ENCODE results near the gene WT1.

WT1 gene

GRCh38 chr11:32430568-32431381, 4.6 kb downstream of the WT1 start:
- Histone ChIP-seq H3K4me3 (ENCODE audit: low read length) (no peak overlapping the region), H3K9ac (ENCODE audit: low read length) (no peak overlapping the region), H3K4me1 (ENCODE audit: control insufficient read depth, insufficient read depth, low read length) (no peaks in the 10 kb centered on the region), H3K9me3 (ENCODE audit: control insufficient read depth, low read length) (peaks cover 11% of the 10 kb centered on the region), H3K27me3 (replicated peaks; ENCODE audit: control insufficient read depth, insufficient read depth, low read length) (peaks cover 89% of the 10 kb centered on the region), H3K36me3 (ENCODE audit: control insufficient read depth, insufficient read depth, low read length, severe bottlenecking) (no peaks in the 10 kb centered on the region)
- no peak for DNase-seq (ENCODE audit: low read depth)

GRCh38 chr11:32429477-32429876, 5.9 kb downstream of the WT1 start:
- peaks cover 11% of the 10 kb centered on the region for H3K9me3 ChIP-seq (ENCODE audit: control insufficient read depth, low read length)
- no peak overlapping the region for H3K4me3 ChIP-seq (ENCODE audit: low read length)
- H3K4me1 ChIP-seq (ENCODE audit: control insufficient read depth, insufficient read depth, low read length) = no peaks in the 10 kb centered on the region
- H3K9ac ChIP-seq (ENCODE audit: low read length) = no peak overlapping the region
- no peak for DNase-seq (ENCODE audit: low read depth)
- peaks cover 96% of the 10 kb centered on the region for H3K27me3 ChIP-seq (replicated peaks; ENCODE audit: control insufficient read depth, insufficient read depth, low read length)
- H3K36me3 ChIP-seq (ENCODE audit: control insufficient read depth, insufficient read depth, low read length, severe bottlenecking) = no peaks in the 10 kb centered on the region

GRCh38 chr11:32428665-32429303, 6.6 kb downstream of the WT1 start:
- Histone ChIP-seq H3K9ac (ENCODE audit: low read length) (no peak overlapping the region), H3K36me3 (ENCODE audit: control insufficient read depth, insufficient read depth, low read length, severe bottlenecking) (no peaks in the 10 kb centered on the region), H3K9me3 (ENCODE audit: control insufficient read depth, low read length) (peaks cover 11% of the 10 kb centered on the region), H3K4me3 (ENCODE audit: low read length) (no peak overlapping the region), H3K27me3 (replicated peaks; ENCODE audit: control insufficient read depth, insufficient read depth, low read length) (peaks cover 94% of the 10 kb centered on the region), H3K4me1 (ENCODE audit: control insufficient read depth, insufficient read depth, low read length) (no peaks in the 10 kb centered on the region)
- DNase-seq (ENCODE audit: low read depth) = no peak

GRCh38 chr11:32427935-32428664, 7.2 kb downstream of the WT1 start:
- no peak for DNase-seq (ENCODE audit: low read depth)
- H3K36me3 ChIP-seq (ENCODE audit: control insufficient read depth, insufficient read depth, low read length, severe bottlenecking) = no peaks in the 10 kb centered on the region
- no peaks in the 10 kb centered on the region for H3K4me1 ChIP-seq (ENCODE audit: control insufficient read depth, insufficient read depth, low read length)
- H3K4me3 ChIP-seq (ENCODE audit: low read length) = no peak overlapping the region
- peaks cover 93% of the 10 kb centered on the region for H3K27me3 ChIP-seq (replicated peaks; ENCODE audit: control insufficient read depth, insufficient read depth, low read length)
- H3K9ac ChIP-seq (ENCODE audit: low read length) = no peak overlapping the region
- H3K9me3 ChIP-seq (ENCODE audit: control insufficient read depth, low read length) = peaks cover 11% of the 10 kb centered on the region

GRCh38 chr11:32427616-32427934, 7.8 kb downstream of the WT1 start:
- Histone ChIP-seq H3K4me3 (ENCODE audit: low read length) (no peak overlapping the region), H3K4me1 (ENCODE audit: control insufficient read depth, insufficient read depth, low read length) (no peaks in the 10 kb centered on the region), H3K9ac (ENCODE audit: low read length) (no peak overlapping the region), H3K27me3 (replicated peaks; ENCODE audit: control insufficient read depth, insufficient read depth, low read length) (peaks cover 93% of the 10 kb centered on the region), H3K36me3 (ENCODE audit: control insufficient read depth, insufficient read depth, low read length, severe bottlenecking) (no peaks in the 10 kb centered on the region), H3K9me3 (ENCODE audit: control insufficient read depth, low read length) (peaks cover 8% of the 10 kb centered on the region)
- no peak for DNase-seq (ENCODE audit: low read depth)

- H3K36me3 ChIP-seq (ENCODE audit: control insufficient read depth, insufficient read depth, low read length, severe bottlenecking) = no peaks in the 10 kb centered on the region
- H3K27me3 ChIP-seq (replicated peaks; ENCODE audit: control insufficient read depth, insufficient read depth, low read length) = peaks cover 93% of the 10 kb centered on the region
- H3K4me3 ChIP-seq (ENCODE audit: low read length) = no peak overlapping the region
- H3K9me3 ChIP-seq (ENCODE audit: control insufficient read depth, low read length) = peaks cover 8% of the 10 kb centered on the region
- H3K9ac ChIP-seq (ENCODE audit: low read length) = no peak overlapping the region
- no peak for DNase-seq (ENCODE audit: low read depth)
- no peaks in the 10 kb centered on the region for H3K4me1 ChIP-seq (ENCODE audit: control insufficient read depth, insufficient read depth, low read length)
Observed at GRCh38 chr11:32426819-32427615, 8.3 kb downstream of the WT1 start.

GRCh38 chr11:32426192-32426591, 9.1 kb downstream of the WT1 start:
- H3K36me3 ChIP-seq (ENCODE audit: control insufficient read depth, insufficient read depth, low read length, severe bottlenecking) = no peaks in the 10 kb centered on the region
- H3K4me1 ChIP-seq (ENCODE audit: control insufficient read depth, insufficient read depth, low read length) = no peaks in the 10 kb centered on the region
- no peak overlapping the region for H3K9ac ChIP-seq (ENCODE audit: low read length)
- peaks cover 3% of the 10 kb centered on the region for H3K9me3 ChIP-seq (ENCODE audit: control insufficient read depth, low read length)
- H3K4me3 ChIP-seq (ENCODE audit: low read length) = no peak overlapping the region
- no peak for DNase-seq (ENCODE audit: low read depth)
- H3K27me3 ChIP-seq (replicated peaks; ENCODE audit: control insufficient read depth, insufficient read depth, low read length) = peaks cover 85% of the 10 kb centered on the region

GRCh38 chr11:32425761-32426160, 9.6 kb downstream of the WT1 start:
- H3K9ac ChIP-seq (ENCODE audit: low read length) = no peak overlapping the region
- H3K4me3 ChIP-seq (ENCODE audit: low read length) = no peak overlapping the region
- H3K36me3 ChIP-seq (ENCODE audit: control insufficient read depth, insufficient read depth, low read length, severe bottlenecking) = no peaks in the 10 kb centered on the region
- no peaks in the 10 kb centered on the region for H3K9me3 ChIP-seq (ENCODE audit: control insufficient read depth, low read length)
- peaks cover 85% of the 10 kb centered on the region for H3K27me3 ChIP-seq (replicated peaks; ENCODE audit: control insufficient read depth, insufficient read depth, low read length)
- DNase-seq (ENCODE audit: low read depth) = no peak
- no peaks in the 10 kb centered on the region for H3K4me1 ChIP-seq (ENCODE audit: control insufficient read depth, insufficient read depth, low read length)

GRCh38 chr11:32422545-32422944, 12.8 kb downstream of the WT1 start:
- no peaks in the 10 kb centered on the region for H3K36me3 ChIP-seq (ENCODE audit: control insufficient read depth, insufficient read depth, low read length, severe bottlenecking)
- no peaks in the 10 kb centered on the region for H3K9me3 ChIP-seq (ENCODE audit: control insufficient read depth, low read length)
- peaks cover 71% of the 10 kb centered on the region for H3K27me3 ChIP-seq (replicated peaks; ENCODE audit: control insufficient read depth, insufficient read depth, low read length)
- no peak for DNase-seq (ENCODE audit: low read depth)
- H3K4me1 ChIP-seq (ENCODE audit: control insufficient read depth, insufficient read depth, low read length) = no peaks in the 10 kb centered on the region
- no peak overlapping the region for H3K9ac ChIP-seq (ENCODE audit: low read length)
- H3K4me3 ChIP-seq (ENCODE audit: low read length) = no peak overlapping the region

GRCh38 chr11:32421992-32422391, 13.3 kb downstream of the WT1 start:
- no peaks in the 10 kb centered on the region for H3K9me3 ChIP-seq (ENCODE audit: control insufficient read depth, low read length)
- no peak overlapping the region for H3K9ac ChIP-seq (ENCODE audit: low read length)
- H3K36me3 ChIP-seq (ENCODE audit: control insufficient read depth, insufficient read depth, low read length, severe bottlenecking) = no peaks in the 10 kb centered on the region
- peaks cover 70% of the 10 kb centered on the region for H3K27me3 ChIP-seq (replicated peaks; ENCODE audit: control insufficient read depth, insufficient read depth, low read length)
- H3K4me3 ChIP-seq (ENCODE audit: low read length) = no peak overlapping the region
- H3K4me1 ChIP-seq (ENCODE audit: control insufficient read depth, insufficient read depth, low read length) = no peaks in the 10 kb centered on the region
- no peak for DNase-seq (ENCODE audit: low read depth)
